Anterior cingulate cortex (tissue), 58 donors: ENCODE measurements around the gene LIMCH1.
"Not testable (repeated sequence)": the region's sequence is repeated elsewhere in the genome, so short reads cannot be mapped to it uniquely, and the experiment has no call there.

ENCODE experiments used
- DNase-seq, 58 donors: peaks; one replicate each; lab custom pipeline; 2025; lab: John Stamatoyannopoulos, UW

The LIMCH1 gene

GRCh38 chr4:41638866-41639265, 100.9 kb downstream of the LIMCH1 start:
- DNase-seq: no peak

DNA sequence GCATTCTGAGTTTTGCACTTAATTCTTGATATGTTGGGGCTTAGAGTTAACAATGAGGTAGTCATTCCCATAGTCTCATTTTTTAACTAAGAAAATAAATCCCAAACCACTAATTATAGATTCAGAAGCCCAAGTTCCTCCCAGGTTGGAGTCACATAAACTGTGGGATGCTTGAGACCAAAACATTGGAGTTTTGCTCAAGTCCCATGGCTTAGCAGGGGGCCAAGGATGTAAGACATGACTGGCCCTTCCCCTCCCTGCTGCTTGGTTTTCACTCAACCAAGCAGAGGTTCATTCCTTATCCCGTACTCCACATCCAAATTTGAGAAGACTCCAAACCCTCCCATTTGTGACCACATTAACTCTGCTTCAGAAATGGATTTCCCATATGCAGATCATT, 101.3 kb downstream of the LIMCH1 start:
- DNase-seq: no peak

DNA sequence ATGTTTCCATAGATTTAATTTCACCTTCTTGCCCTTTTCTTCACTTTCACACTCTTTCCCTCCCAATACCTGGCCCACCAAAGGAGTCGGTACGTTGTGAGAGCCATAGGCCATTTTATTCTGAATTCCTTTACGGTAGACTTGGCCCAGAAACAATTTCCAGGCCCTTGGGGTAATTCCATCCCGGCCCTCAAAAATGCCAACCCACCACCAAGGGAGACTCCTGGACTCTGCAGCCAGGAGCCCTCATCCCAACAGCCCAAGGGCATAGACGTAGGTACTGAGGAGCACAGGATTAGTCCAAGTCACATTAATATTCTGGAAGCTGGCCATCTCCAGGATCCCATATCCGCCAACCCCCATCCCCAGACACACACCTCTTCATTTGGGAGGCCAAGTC, 102.9 kb downstream of the LIMCH1 start:
- no peak for DNase-seq

- not testable (repeated sequence) for DNase-seq
Observed at GRCh38 chr4:41642746-41643145, 104.8 kb downstream of the LIMCH1 start.

- no peak for DNase-seq
Observed at GRCh38 chr4:41643331-41643730, 105.4 kb downstream of the LIMCH1 start.

DNA sequence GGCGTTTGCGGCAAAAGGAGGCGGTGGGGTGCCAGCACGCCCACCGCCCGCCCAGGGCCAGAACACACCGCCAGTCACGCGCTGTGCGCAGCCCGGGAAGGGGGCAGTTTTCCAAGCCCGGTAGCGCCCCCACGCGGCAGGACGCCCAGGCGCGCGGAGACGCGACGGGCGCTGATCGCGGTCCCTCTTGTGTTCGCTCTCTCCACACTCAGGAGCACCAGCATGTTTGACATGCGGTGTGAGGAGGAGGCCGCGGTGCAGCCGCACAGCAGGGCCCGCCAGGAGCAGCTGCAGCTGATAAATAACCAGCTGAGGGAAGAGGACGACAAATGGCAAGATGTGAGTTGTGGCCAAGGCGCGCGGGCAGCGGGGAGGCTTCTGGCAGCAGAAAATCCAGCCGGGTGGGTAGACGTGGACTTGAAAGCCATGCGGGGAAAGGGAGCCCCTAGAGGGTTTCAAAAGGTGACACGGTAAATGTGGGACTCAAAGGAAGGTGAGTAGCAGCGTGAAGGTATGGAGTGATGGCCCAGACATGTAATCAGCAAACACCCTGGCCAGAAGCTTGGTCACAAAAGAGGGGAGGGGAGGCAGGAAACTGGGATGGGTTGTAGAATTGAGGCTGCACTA, 106.4 kb downstream of the LIMCH1 start:
- DNase-seq: peak in 57 of 58 donors; percentile 8 to 89 (median 69)

DNA sequence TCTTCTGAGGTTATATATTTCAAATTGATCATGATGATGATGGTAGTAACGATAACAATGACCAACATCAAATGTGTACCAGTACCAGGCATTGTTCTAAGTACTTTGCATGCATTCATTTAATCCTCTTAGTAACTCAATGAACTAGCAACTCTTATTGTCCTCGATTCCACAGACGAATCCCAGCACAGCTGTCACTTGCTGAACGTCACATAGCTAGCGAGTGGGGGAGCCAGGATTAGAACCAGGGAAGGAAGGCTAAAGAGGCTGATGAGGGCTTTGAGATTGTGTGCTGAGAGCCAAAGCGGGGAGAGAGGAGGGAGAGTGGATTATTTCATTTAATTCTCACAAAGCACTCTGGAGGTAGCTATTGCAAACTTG, 106.9 kb downstream of the LIMCH1 start:
- DNase-seq: no peak

- no peak for DNase-seq
Observed at GRCh38 chr4:41645728-41646390, 107.9 kb downstream of the LIMCH1 start.

DNA sequence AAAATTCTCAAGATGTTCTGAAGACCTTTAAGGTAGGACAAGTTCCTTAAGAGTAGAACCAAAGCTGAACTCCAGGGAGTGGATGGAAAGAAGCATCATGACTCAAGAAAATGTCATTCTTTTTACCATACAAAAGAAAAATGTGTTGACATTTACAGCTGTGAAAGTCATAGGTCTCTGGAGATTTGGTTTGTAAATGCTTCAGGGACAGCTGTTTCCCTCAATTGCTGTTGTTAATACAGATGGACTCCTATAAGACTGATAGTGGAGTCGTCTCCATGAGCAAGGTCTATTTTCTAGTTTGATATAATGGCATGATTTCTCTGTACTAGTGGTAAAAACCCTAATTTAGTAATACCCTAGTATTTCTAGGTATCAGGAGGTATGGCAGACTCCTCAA, 108.9 kb downstream of the LIMCH1 start:
- DNase-seq: no peak

DNA sequence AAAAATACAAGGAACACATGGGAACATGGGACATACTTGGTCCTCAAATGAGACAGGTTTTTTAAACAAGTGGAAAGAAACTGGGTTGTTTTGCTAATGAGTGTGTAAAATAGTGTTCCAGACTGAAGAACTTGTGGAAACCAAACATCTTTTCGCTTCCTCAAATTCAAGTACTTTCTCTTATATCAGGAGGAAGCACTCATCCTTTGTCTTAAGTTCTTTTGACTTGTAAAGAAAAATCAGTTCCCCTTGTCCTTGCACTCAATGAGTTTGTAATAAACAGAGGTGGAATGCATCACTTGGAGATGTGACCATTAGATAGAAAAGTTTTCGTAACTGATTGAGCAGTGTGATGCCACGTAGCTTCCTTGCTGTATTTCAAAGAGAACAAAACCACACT, 109.4 kb downstream of the LIMCH1 start:
- DNase-seq: no peak

GRCh38 chr4:41651150-41651549, 113.2 kb downstream of the LIMCH1 start:
- DNase-seq: not testable (repeated sequence)

GRCh38 chr4:41652971-41653370, 115.0 kb downstream of the LIMCH1 start:
- no peak for DNase-seq

DNA sequence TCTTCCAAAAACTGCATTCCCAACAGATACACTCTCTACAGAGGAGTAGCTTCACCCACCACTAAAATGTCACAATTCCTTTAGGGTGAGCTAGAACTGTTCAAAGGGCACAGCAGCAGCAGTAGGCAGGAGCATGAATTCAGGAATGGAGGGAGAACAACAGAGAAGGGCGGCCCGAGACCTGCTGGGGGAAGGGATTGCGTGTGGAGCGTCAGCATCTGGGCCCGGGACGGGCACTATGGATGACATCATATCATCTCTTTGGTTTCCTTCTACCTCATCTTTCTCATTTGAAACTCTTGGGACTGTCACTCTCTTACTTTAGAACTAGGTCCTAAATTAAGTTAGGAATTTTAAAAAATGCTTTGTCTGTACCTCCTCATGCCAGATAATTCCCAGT, 115.6 kb downstream of the LIMCH1 start:
- no peak for DNase-seq

DNA sequence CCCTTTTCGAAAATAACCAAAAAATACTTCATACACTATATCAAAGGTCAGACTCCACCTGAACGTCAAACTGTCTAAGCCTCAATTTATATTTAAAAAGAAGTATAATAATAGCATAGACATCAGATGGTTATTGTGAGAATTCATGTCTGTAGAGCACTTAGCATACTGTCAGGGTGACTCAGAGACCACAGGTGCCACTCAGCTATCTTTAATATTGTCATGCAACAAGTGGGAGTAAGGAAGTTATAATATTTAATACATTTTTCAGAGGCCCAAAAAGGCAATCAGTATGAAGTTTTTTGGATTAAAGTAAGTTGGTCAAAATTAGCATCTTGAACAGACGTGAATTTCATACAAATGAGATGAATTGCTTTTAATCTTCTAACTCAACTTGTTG, 117.2 kb downstream of the LIMCH1 start:
- DNase-seq: no peak

- DNase-seq: no peak
Observed at GRCh38 chr4:41656106-41656505, 118.1 kb downstream of the LIMCH1 start.

GRCh38 chr4:41656572-41657520, 118.9 kb downstream of the LIMCH1 start:
- DNase-seq: peak in 42 of 58 donors; percentile 7 to 72 (median 48)

DNA sequence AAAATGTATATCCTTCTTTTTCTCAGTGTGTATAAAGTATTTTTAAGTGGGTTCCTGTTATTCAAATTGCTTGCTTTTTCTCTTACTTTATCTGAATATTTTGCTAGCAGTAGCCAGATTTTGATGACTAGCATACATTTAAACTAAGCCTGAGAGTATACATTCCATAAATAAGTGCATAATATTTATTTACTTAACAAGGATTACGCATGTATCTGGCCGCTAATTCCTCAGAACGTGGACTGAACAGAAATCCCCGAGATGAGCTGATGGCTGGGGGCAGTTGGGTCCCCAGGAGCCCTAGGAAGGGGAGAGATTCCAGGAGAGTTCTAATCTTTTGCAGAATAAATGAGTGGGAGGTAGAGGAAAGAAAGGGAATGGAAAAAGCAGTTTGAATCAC, 119.6 kb downstream of the LIMCH1 start:
- no peak for DNase-seq

- no peak for DNase-seq
Observed at GRCh38 chr4:41658163-41658562, 120.2 kb downstream of the LIMCH1 start.

- no peak for DNase-seq
Observed at GRCh38 chr4:41660352-41660751, 122.4 kb downstream of the LIMCH1 start.

DNA sequence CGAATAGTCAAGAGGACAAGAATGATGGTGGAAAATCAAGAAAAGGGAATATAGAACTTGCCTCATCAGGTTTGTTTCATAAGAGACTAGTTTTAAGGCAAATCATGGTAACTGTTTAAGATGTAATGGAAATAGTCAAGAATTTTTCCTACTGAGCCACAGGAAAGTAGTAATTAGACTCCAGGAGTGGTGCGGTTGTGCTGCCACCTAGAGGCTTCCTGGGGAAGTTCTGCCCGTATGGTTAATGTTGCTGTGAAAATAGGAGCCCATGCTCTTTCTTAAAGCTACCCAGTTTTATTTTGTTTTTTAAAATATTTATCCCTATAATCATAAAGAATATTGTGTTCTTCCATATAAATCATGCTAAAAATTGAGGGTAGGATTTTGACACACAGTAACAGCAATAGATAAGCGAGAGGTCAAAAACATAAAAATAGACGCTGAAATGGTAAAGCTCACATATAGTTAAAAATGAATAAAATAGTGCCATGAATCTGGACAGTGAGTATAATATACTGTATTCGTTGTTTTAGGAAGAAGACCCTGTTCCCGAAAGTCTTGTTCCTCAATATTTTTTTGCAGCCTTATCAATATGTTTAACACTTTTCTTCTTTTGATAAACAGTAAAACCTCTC, 123.6 kb downstream of the LIMCH1 start:
- DNase-seq: peak in 39 of 58 donors; percentile 3 to 73 (median 27)
